ENCODE measurements around the gene ST14. TPM values are rescaled to one million over a fixed set of nuclear protein-coding genes. Genes with fewer than 3 reads are reported as not detected.

Gene ST14
- total and polyA plus RNA-seq, 11 donors: 0.37 to 13.0 (median 1.3) TPM

DNA sequence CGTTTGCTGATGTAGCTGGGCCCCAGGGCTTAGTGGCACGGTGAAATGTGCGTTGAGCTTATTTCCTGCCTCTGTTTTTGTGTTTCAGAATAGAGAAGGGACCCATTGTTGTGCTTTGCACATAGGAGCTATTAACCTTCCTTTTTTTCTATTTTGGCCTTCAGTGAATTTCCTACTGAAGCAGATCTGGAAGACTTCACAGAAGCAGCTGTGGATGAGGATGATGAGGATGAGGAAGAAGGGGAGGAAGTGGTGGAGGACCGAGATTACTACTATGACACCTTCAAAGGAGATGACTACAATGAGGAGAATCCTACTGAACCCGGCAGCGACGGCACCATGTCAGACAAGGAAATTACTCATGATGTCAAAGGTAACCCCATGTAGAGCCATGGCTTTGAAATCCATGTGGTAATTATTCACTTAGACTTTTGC is 37.4 kb upstream of the ST14 start:
- intact Hi-C loops (cut with DNase I): loop anchor here in 6 of 10 donors (5.0 to 10.0 kb wide), 4 partner anchors 47 to 117 kb away; partner anchors contain the start of genes PRDM10 (in 2 of the 6) and APLP2 (in 1 of the 6)
- Histone ChIP-seq H3K9me3 (no peaks in the 10 kb centered on the region), H3K27ac (peak overlapping the region in 8 of 12 donors; percentile 14 to 63 (median 37)), H3K27me3 (no peaks in the 10 kb centered on the region), H3K4me3 (no peak overlapping the region), H3K4me1 (peaks cover 0 to 92% (median 24%) of the 10 kb centered on the region in 12 donors), H3K36me3 (peaks cover 0 to 70% (median 30%) of the 10 kb centered on the region in 9 donors)
- ATAC-seq (peak in 1 of 4 donors; percentile 63), DNase-seq (no peak)
- TF ChIP-seq, protein P1, sequence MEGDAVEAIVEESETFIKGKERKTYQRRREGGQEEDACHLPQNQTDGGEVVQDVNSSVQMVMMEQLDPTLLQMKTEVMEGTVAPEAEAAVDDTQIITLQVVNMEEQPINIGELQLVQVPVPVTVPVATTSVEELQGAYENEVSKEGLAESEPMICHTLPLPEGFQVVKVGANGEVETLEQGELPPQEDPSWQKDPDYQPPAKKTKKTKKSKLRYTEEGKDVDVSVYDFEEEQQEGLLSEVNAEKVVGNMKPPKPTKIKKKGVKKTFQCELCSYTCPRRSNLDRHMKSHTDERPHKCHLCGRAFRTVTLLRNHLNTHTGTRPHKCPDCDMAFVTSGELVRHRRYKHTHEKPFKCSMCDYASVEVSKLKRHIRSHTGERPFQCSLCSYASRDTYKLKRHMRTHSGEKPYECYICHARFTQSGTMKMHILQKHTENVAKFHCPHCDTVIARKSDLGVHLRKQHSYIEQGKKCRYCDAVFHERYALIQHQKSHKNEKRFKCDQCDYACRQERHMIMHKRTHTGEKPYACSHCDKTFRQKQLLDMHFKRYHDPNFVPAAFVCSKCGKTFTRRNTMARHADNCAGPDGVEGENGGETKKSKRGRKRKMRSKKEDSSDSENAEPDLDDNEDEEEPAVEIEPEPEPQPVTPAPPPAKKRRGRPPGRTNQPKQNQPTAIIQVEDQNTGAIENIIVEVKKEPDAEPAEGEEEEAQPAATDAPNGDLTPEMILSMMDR (IDR thresholded peaks at IDR 0.05): no peak
- TF ChIP-seq POLR2A (IDR thresholded peaks at IDR 0.05): no peak
- 56 to 65% (median 61%) methylated on average over 7 of the region's 7 CpGs for WGBS, 4 donors

DNA sequence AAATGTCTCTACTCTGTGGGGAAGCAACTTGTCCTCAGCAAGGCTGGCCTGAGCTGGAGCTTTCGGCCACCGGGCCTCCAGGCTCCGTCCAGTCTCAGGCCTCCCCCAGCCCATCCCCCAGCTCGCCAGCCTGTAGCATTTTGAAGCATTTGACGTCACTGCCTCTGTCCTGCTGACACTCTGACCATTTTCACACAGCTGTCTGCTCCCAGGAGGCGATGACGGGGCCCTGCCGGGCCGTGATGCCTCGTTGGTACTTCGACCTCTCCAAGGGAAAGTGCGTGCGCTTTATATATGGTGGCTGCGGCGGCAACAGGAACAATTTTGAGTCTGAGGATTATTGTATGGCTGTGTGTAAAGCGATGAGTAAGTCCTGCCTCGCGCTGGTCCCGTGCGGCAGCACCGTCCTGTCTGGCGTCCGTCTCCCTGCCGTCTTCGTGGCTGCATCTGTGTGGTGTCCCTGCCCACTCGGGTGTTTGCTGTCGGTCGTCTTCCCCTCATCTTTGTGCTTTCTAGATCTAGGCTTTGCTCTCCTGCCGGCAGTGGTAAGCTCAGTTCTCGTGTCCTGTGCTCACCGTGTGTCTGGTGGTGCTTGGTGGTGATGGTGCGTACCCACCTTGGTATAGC is 36.1 kb upstream of the ST14 start:
- TF ChIP-seq POLR2A (IDR thresholded peaks at IDR 0.05): no peak
- TF ChIP-seq, protein P1 (IDR thresholded peaks at IDR 0.05): no peak
- Histone ChIP-seq H3K27ac (peak overlapping the region in 9 of 12 donors; percentile 12 to 61 (median 34)), H3K9me3 (no peaks in the 10 kb centered on the region), H3K4me3 (no peak overlapping the region), H3K4me1 (peaks cover 0 to 81% (median 22%) of the 10 kb centered on the region in 12 donors), H3K36me3 (peaks cover 0 to 82% (median 43%) of the 10 kb centered on the region in 9 donors), H3K27me3 (no peaks in the 10 kb centered on the region)
- intact Hi-C loops (cut with DNase I): loop anchor here in 6 of 10 donors (2.0 to 10.0 kb wide), 6 partner anchors 49 to 123 kb away; partner anchors contain the start of genes PRDM10 (in 3 of the 6) and APLP2 (in 1 of the 6)
- WGBS, 4 donors: 88 to 95% (median 92%) methylated on average over 28 to 32 of the region's 32 CpGs
- ATAC-seq: peak in 1 of 4 donors; percentile 2
- no peak for DNase-seq

DNA sequence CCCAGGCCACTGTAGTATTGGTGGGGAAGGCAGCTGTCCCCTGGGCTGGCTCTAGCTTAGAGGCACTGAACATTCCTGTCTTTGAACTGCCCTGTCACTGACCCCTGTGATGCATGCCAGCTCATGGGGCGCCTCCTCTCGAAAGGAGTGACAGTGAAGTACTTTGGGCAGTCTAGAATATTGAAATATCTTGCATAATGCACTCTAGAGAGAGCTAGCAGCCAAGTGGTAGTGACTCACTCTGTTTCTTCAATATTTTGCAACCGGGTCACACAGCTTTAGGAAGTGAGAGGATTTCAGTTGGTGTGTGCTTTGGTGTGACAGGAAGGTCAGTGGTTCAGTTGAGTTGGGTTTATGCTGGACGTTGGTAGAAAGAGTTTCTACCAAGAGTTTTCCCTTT is 35.5 kb upstream of the ST14 start:
- Histone ChIP-seq H3K27ac (peak overlapping the region in 10 of 12 donors; percentile 27 to 63 (median 36)), H3K27me3 (no peaks in the 10 kb centered on the region), H3K4me3 (no peak overlapping the region), H3K9me3 (no peaks in the 10 kb centered on the region), H3K36me3 (peaks cover 0 to 83% (median 49%) of the 10 kb centered on the region in 9 donors), H3K4me1 (peaks cover 0 to 75% (median 21%) of the 10 kb centered on the region in 12 donors)
- intact Hi-C loops (cut with DNase I): loop anchor here in 6 of 10 donors (2.0 to 10.0 kb wide), 6 partner anchors 49 to 123 kb away; partner anchors contain the start of genes PRDM10 (in 3 of the 6) and APLP2 (in 1 of the 6)
- DNase-seq (peak; percentile 40 to 84 (median 80)), ATAC-seq (peak; percentile 63 to 97 (median 92))
- WGBS, 4 donors: 18 to 38% (median 30%) methylated on average over 2 to 4 of the region's 4 CpGs
- no peak for TF ChIP-seq POLR2A (IDR thresholded peaks at IDR 0.05)
- TF ChIP-seq, protein P1 (IDR thresholded peaks at IDR 0.05): no peak

DNA sequence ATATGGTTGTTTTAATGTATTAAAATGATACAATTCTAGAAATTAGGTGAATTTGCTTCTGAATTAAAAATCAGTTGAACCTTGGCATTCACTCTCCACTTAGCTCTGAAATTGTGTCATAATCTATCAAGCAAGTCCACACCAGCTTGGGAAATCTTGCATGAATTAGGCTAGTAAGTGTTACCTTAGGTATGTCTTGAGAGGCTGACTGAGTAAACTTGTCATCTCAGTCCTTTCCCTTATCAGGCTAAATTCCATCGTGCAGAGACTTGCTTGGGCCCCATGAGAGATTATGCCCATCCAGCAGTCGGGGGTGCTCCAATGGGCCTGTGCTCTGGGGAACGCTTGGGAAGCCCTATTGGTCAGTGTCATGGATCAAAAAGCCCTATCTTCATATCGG is 33.9 kb upstream of the ST14 start:
- no peak for TF ChIP-seq POLR2A (IDR thresholded peaks at IDR 0.05)
- TF ChIP-seq, protein P1 (IDR thresholded peaks at IDR 0.05): no peak
- no peaks in the 10 kb centered on the region for H3K27me3 ChIP-seq
- peaks cover 0 to 60% (median 18%) of the 10 kb centered on the region in 12 donors for H3K4me1 ChIP-seq
- peaks cover 0 to 96% (median 65%) of the 10 kb centered on the region in 9 donors for H3K36me3 ChIP-seq
- H3K4me3 ChIP-seq: no peak overlapping the region
- ATAC-seq (no peak), DNase-seq (no peak)
- 73 to 77% (median 75%) methylated on average over 3 to 4 of the region's 4 CpGs for WGBS, 4 donors
- H3K27ac ChIP-seq: no peak overlapping the region
- intact Hi-C loops (cut with DNase I): loop anchor here in 5 of 10 donors (2.0 to 10.0 kb wide), 7 partner anchors 51 to 138 kb away; partner anchors contain the start of genes PRDM10 (in 4 of the 5) and APLP2 (in 1 of the 5)
- H3K9me3 ChIP-seq: no peaks in the 10 kb centered on the region

All from heart left ventricle (tissue), 16 donors.